Right forelimb (tissue), 1 donor: ENCODE measurements around the gene LHFPL2.

ENCODE experiments used
- DNase-seq: peaks from one replicate; pipeline ENCODE4 v3.0.0-alpha.2; 2018

The LHFPL2 gene

GRCh38 chr5:78592735-78593386 is 55.7 kb downstream of the LHFPL2 start:
- no peak for DNase-seq

- no peak for DNase-seq
Measured at GRCh38 chr5:78591972-78592700, 56.4 kb downstream of the LHFPL2 start.

- DNase-seq: no peak
Measured at GRCh38 chr5:78591138-78591612, 57.4 kb downstream of the LHFPL2 start.

GRCh38 chr5:78589923-78590322 is 58.6 kb downstream of the LHFPL2 start:
- no peak for DNase-seq

- no peak for DNase-seq
Measured at GRCh38 chr5:78588507-78588906, 60.1 kb downstream of the LHFPL2 start.

- no peak for DNase-seq
Measured at GRCh38 chr5:78587775-78588291, 60.7 kb downstream of the LHFPL2 start.

GRCh38 chr5:78587081-78587774 is 61.3 kb downstream of the LHFPL2 start:
- DNase-seq: no peak

- no peak for DNase-seq
Measured at GRCh38 chr5:78586251-78586650, 62.3 kb downstream of the LHFPL2 start.

GRCh38 chr5:78578015-78578414 is 70.6 kb downstream of the LHFPL2 start:
- no peak for DNase-seq

GRCh38 chr5:78577071-78577807 is 71.3 kb downstream of the LHFPL2 start:
- DNase-seq: no peak

- DNase-seq: no peak
Measured at GRCh38 chr5:78576376-78576775, 72.2 kb downstream of the LHFPL2 start.

GRCh38 chr5:78574731-78575161 is 73.8 kb downstream of the LHFPL2 start:
- DNase-seq: no peak

GRCh38 chr5:78574131-78574673 is 74.4 kb downstream of the LHFPL2 start:
- no peak for DNase-seq

GRCh38 chr5:78573318-78573717 is 75.3 kb downstream of the LHFPL2 start:
- no peak for DNase-seq

- DNase-seq: no peak
Measured at GRCh38 chr5:78570646-78571045, 77.9 kb downstream of the LHFPL2 start.

GRCh38 chr5:78569441-78569840 is 79.1 kb downstream of the LHFPL2 start:
- peak; percentile 69 for DNase-seq

- no peak for DNase-seq
Measured at GRCh38 chr5:78568676-78569075, 79.9 kb downstream of the LHFPL2 start.

- no peak for DNase-seq
Measured at GRCh38 chr5:78568212-78568611, 80.4 kb downstream of the LHFPL2 start.

GRCh38 chr5:78567617-78568016 is 81.0 kb downstream of the LHFPL2 start:
- no peak for DNase-seq

- no peak for DNase-seq
Measured at GRCh38 chr5:78566747-78567425, 81.7 kb downstream of the LHFPL2 start.

GRCh38 chr5:78565395-78565794 is 83.2 kb downstream of the LHFPL2 start:
- DNase-seq: no peak

GRCh38 chr5:78563621-78564020 is 85.0 kb downstream of the LHFPL2 start:
- DNase-seq: no peak
